ENCODE results near the gene COL5A1. TPM values are rescaled to one million over a fixed set of nuclear protein-coding genes. Genes with fewer than 3 reads are reported as not detected.

The COL5A1 gene
- total and polyA plus RNA-seq, 3 experiments from 2014 or later, result 0.02 to 0.43 (median 0.13) TPM

GRCh38 chr9:134760750-134761420, 119.3 kb downstream of the COL5A1 start:
- ChIA-PET POLR2A (no interaction called here), CTCF (no interaction called here)
- H3K27ac ChIP-seq (ENCODE audit: low read depth, low read length), result no peak overlapping the region
- no peaks in the 10 kb centered on the region for H3K4me1 ChIP-seq (ENCODE audit: insufficient read depth, low read length)
- no peak for DNase-seq
- H3K9me3 Mint-ChIP-seq, result peaks cover 0 to 2% (median 0%) of the 10 kb centered on the region in 5 donors
- no peaks in the 10 kb centered on the region for H3K27me3 ChIP-seq (ENCODE audit: insufficient read depth, low read length, poor library complexity, severe bottlenecking)
- H3K4me1 Mint-ChIP-seq, result no peaks in the 10 kb centered on the region
- no peak overlapping the region for H3K4me3 ChIP-seq (ENCODE audit: low read length)
- no peak overlapping the region for H3K4me3 Mint-ChIP-seq
- H3K27ac Mint-ChIP-seq, result peak overlapping the region in 5 of 8 donors; percentile 6 to 61 (median 57)
- no peaks in the 10 kb centered on the region for H3K27me3 Mint-ChIP-seq
- H3K36me3 Mint-ChIP-seq, result no peaks in the 10 kb centered on the region
- H3K36me3 ChIP-seq (ENCODE audit: insufficient read depth, low read length), result no peaks in the 10 kb centered on the region
- H3K9me3 ChIP-seq (ENCODE audit: low read length), result no peaks in the 10 kb centered on the region

DNA sequence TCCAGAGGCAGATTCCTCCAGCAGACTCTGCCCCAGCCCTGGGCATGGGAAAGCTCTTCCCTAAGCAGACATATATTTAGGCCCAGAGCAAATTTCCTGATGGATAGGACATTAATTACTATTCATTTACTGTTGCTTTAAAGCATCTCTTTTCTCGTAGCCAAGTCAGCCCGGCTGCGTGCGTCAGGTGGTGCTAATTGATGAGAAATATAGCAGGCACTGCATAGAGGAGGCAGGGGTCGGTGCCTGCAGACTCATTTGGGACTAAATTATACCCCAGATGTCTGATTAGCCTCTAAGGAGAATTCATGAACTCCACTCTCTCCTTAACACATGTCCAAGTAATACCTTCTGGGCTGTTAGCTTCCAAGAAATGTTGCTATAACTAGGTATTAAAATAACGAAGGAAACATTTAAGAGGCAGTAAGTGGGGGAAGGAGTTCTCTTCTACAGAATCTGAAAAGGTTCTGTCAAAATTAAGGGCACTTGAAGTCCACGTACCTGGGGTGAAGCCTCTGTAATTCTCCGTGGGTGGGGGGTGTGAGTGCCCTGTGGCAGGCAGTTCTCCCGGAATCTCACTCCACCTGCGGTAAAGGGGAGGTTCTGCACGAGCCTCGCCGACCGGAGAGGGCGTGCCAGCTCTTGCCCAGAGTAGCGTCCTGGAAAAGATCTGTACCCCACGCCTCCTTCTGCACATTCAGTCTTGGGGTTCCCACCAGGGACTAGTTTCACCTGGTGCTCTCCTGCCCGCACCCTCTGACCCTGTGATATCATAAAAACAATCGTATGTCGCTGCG, 123.1 kb downstream of the COL5A1 start:
- no peak overlapping the region for H3K4me3 Mint-ChIP-seq
- Histone ChIP-seq H3K9me3 (ENCODE audit: low read length) (no peaks in the 10 kb centered on the region), H3K4me1 (ENCODE audit: insufficient read depth, low read length) (no peaks in the 10 kb centered on the region), H3K27ac (ENCODE audit: low read depth, low read length) (no peak overlapping the region), H3K4me3 (ENCODE audit: low read length) (no peak overlapping the region), H3K27me3 (ENCODE audit: insufficient read depth, low read length, poor library complexity, severe bottlenecking) (no peaks in the 10 kb centered on the region), H3K36me3 (ENCODE audit: insufficient read depth, low read length) (no peaks in the 10 kb centered on the region)
- DNase-seq, result no peak
- ChIA-PET CTCF (no interaction called here), POLR2A (no interaction called here)
- peaks cover 2 to 10% of the 10 kb centered on the region in 2 donors for H3K27me3 Mint-ChIP-seq
- H3K4me1 Mint-ChIP-seq, result no peaks in the 10 kb centered on the region
- H3K9me3 Mint-ChIP-seq, result peaks cover 0 to 2% (median 0%) of the 10 kb centered on the region in 5 donors
- no peak overlapping the region for H3K27ac Mint-ChIP-seq
- H3K36me3 Mint-ChIP-seq, result no peaks in the 10 kb centered on the region

DNA sequence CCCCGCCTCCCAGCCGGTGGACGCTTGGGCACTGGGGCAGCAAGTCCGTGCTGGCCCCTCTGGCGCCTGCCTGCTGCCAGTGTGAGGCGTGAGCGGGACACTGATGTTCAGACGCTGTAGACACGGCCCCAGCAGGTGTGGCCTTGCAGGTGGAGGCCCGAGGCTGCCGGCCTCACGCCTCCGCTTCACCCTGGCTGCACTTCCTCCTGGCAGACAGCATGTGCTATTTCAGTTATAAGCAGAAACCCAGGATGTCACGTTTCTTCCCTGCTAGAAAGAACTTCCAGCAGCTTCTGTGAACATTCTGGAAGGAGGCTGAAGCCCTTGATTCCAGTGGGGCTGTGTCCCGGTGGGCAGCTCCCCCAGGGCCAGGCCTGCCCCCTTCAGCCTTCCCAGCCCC, 124.2 kb downstream of the COL5A1 start:
- Histone ChIP-seq H3K27me3 (ENCODE audit: insufficient read depth, low read length, poor library complexity, severe bottlenecking) (no peaks in the 10 kb centered on the region), H3K36me3 (ENCODE audit: insufficient read depth, low read length) (no peaks in the 10 kb centered on the region), H3K9me3 (ENCODE audit: low read length) (no peaks in the 10 kb centered on the region), H3K4me3 (ENCODE audit: low read length) (no peak overlapping the region), H3K4me1 (ENCODE audit: insufficient read depth, low read length) (no peaks in the 10 kb centered on the region), H3K27ac (ENCODE audit: low read depth, low read length) (no peak overlapping the region)
- no peak overlapping the region for H3K4me3 Mint-ChIP-seq
- H3K9me3 Mint-ChIP-seq, result peaks cover 0 to 2% (median 0%) of the 10 kb centered on the region in 5 donors
- peaks cover 2 to 10% of the 10 kb centered on the region in 2 donors for H3K27me3 Mint-ChIP-seq
- H3K27ac Mint-ChIP-seq, result no peak overlapping the region
- ChIA-PET POLR2A (no interaction called here), CTCF (no interaction called here)
- H3K36me3 Mint-ChIP-seq, result no peaks in the 10 kb centered on the region
- H3K4me1 Mint-ChIP-seq, result no peaks in the 10 kb centered on the region
- DNase-seq, result no peak

DNA sequence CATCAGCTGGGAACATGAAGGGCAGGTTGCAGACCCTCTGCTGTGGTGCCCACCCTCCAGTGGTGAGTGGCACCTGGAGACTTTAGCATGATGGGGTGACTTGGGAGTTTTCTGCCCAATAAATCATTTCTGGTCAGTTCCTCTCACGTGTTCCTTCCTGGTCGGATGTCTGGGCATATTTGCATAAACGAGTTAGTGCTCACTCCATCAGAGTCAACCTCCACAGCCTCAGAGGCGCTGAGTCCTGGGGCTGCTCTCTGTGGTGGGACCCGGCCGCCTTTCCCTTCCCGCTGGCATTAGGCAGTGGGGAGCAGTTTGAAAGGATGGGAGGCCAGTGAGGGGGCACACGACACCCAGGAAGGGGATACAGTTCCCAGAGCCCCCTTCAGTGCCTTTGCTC, 125.0 kb downstream of the COL5A1 start:
- H3K4me3 Mint-ChIP-seq, result no peak overlapping the region
- no peaks in the 10 kb centered on the region for H3K4me1 ChIP-seq (ENCODE audit: insufficient read depth, low read length)
- no peaks in the 10 kb centered on the region for H3K27me3 ChIP-seq (ENCODE audit: insufficient read depth, low read length, poor library complexity, severe bottlenecking)
- H3K9me3 Mint-ChIP-seq, result peaks cover 0 to 2% (median 0%) of the 10 kb centered on the region in 5 donors
- H3K36me3 Mint-ChIP-seq, result no peaks in the 10 kb centered on the region
- H3K27me3 Mint-ChIP-seq, result peaks cover 4 to 13% of the 10 kb centered on the region in 2 donors
- H3K27ac Mint-ChIP-seq, result no peak overlapping the region
- no peak overlapping the region for H3K4me3 ChIP-seq (ENCODE audit: low read length)
- no peaks in the 10 kb centered on the region for H3K9me3 ChIP-seq (ENCODE audit: low read length)
- no peaks in the 10 kb centered on the region for H3K36me3 ChIP-seq (ENCODE audit: insufficient read depth, low read length)
- no peaks in the 10 kb centered on the region for H3K4me1 Mint-ChIP-seq
- CTCF ChIA-PET, result no interaction called here
- H3K27ac ChIP-seq (ENCODE audit: low read depth, low read length), result no peak overlapping the region
- POLR2A ChIA-PET, result no interaction called here
- no peak for DNase-seq

- H3K27me3 Mint-ChIP-seq, result peaks cover 4 to 13% of the 10 kb centered on the region in 2 donors
- Histone ChIP-seq H3K4me3 (ENCODE audit: low read length) (no peak overlapping the region), H3K27ac (ENCODE audit: low read depth, low read length) (no peak overlapping the region), H3K9me3 (ENCODE audit: low read length) (no peaks in the 10 kb centered on the region), H3K27me3 (ENCODE audit: insufficient read depth, low read length, poor library complexity, severe bottlenecking) (no peaks in the 10 kb centered on the region), H3K4me1 (ENCODE audit: insufficient read depth, low read length) (no peaks in the 10 kb centered on the region), H3K36me3 (ENCODE audit: insufficient read depth, low read length) (no peaks in the 10 kb centered on the region)
- H3K9me3 Mint-ChIP-seq, result no peaks in the 10 kb centered on the region
- ChIA-PET CTCF (no interaction called here), POLR2A (no interaction called here)
- no peak overlapping the region for H3K4me3 Mint-ChIP-seq
- no peak for DNase-seq
- no peaks in the 10 kb centered on the region for H3K4me1 Mint-ChIP-seq
- H3K27ac Mint-ChIP-seq, result no peak overlapping the region
- H3K36me3 Mint-ChIP-seq, result no peaks in the 10 kb centered on the region
Measured at GRCh38 chr9:134768332-134768708, 126.7 kb downstream of the COL5A1 start.

DNA sequence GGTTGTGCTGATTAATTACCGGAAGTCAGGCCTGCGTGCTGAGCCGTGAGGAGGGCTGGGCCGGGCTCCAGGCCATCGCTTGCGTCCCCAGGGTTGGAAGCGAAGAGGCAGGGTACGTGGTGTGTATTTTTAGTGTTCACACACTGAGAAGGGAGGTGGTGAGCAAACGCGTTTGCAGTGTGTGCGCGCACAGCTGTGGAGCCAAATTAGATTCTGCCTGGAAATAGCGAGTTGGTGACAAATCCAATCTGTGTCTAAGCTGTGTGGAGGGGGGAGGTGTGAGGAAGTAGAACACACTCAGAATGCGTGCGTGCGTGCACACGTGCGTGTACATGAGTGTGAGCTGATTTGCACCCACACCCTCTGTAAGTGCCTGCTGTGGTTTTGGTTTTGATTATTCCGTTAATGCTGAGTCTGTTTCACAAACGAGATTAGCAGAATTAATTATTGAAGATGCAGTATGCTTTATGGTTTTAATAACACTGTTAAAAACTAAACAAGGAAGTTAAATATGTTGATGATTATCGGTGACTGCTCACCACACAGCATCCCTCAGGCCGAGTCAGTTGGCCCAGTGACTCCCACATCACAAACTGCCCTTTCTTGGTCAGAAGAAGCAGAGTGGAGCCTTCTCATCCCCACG, 127.2 kb downstream of the COL5A1 start:
- H3K27me3 ChIP-seq (ENCODE audit: insufficient read depth, low read length, poor library complexity, severe bottlenecking), result no peaks in the 10 kb centered on the region
- H3K27me3 Mint-ChIP-seq, result peaks cover 4 to 13% of the 10 kb centered on the region in 2 donors
- ChIA-PET POLR2A (no interaction called here), CTCF (no interaction called here)
- H3K4me3 ChIP-seq (ENCODE audit: low read length), result no peak overlapping the region
- H3K27ac Mint-ChIP-seq, result no peak overlapping the region
- no peak overlapping the region for H3K27ac ChIP-seq (ENCODE audit: low read depth, low read length)
- no peak for DNase-seq
- H3K36me3 Mint-ChIP-seq, result no peaks in the 10 kb centered on the region
- no peaks in the 10 kb centered on the region for H3K4me1 ChIP-seq (ENCODE audit: insufficient read depth, low read length)
- H3K4me1 Mint-ChIP-seq, result no peaks in the 10 kb centered on the region
- no peaks in the 10 kb centered on the region for H3K36me3 ChIP-seq (ENCODE audit: insufficient read depth, low read length)
- H3K9me3 Mint-ChIP-seq, result no peaks in the 10 kb centered on the region
- H3K9me3 ChIP-seq (ENCODE audit: low read length), result no peaks in the 10 kb centered on the region
- H3K4me3 Mint-ChIP-seq, result peak overlapping the region in 1 of 7 donors; percentile 5

- no peak overlapping the region for H3K4me3 ChIP-seq (ENCODE audit: low read length)
- H3K4me1 ChIP-seq (ENCODE audit: insufficient read depth, low read length), result no peaks in the 10 kb centered on the region
- H3K4me1 Mint-ChIP-seq, result no peaks in the 10 kb centered on the region
- no peak overlapping the region for H3K27ac ChIP-seq (ENCODE audit: low read depth, low read length)
- ChIA-PET POLR2A (no interaction called here), CTCF (no interaction called here)
- no peak overlapping the region for H3K4me3 Mint-ChIP-seq
- no peaks in the 10 kb centered on the region for H3K9me3 ChIP-seq (ENCODE audit: low read length)
- no peak overlapping the region for H3K27ac Mint-ChIP-seq
- H3K36me3 Mint-ChIP-seq, result no peaks in the 10 kb centered on the region
- no peaks in the 10 kb centered on the region for H3K36me3 ChIP-seq (ENCODE audit: insufficient read depth, low read length)
- DNase-seq, result no peak
- H3K9me3 Mint-ChIP-seq, result no peaks in the 10 kb centered on the region
- H3K27me3 Mint-ChIP-seq, result peaks cover 3 to 12% of the 10 kb centered on the region in 2 donors
- H3K27me3 ChIP-seq (ENCODE audit: insufficient read depth, low read length, poor library complexity, severe bottlenecking), result no peaks in the 10 kb centered on the region
Measured at GRCh38 chr9:134770972-134771971, 129.7 kb downstream of the COL5A1 start.
